ENCODE data around the gene TRAK1.

Gene TRAK1

DNA sequence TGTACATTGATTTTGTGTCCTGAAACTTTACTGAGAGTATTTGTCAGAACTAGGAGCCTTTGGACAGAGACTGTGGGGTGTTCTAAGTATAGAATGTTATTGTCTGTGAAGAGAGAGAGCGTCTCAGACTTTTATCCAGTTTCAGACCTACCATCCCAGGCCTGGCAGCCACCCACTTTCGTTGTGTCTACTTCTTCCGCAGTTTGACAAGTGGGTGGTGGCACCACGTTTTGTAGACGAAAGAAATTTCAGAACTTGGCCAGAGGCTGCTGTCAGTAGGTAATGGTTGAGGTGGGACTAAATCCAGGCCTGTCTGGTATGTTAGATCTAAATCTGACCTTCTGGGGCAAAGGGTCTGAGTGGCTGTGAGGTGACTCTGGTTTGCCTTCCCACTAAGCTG, 13.4 kb upstream of the TRAK1 start:
- Histone ChIP-seq H3K4me3 (ENCODE audit: control insufficient read depth in 1 of 7, extremely low read depth in 1 of 7, insufficient read depth in 4 of 7, low read depth in 2 of 7, low read length in 6 of 7) (no peak overlapping the region), H3K36me3 (ENCODE audit: control insufficient read depth in 4 of 4, insufficient read depth in 4 of 4, low read length in 3 of 4) (no peaks in the 10 kb centered on the region), H3K27ac (ENCODE audit: insufficient read depth in 1 of 2, low read depth in 1 of 2, low read length in 2 of 2, poor library complexity in 1 of 2, severe bottlenecking in 2 of 2) (no peak overlapping the region), H3K9me3 (ENCODE audit: control extremely low read depth in 1 of 5, control insufficient read depth in 4 of 5, insufficient read depth in 2 of 5, low read depth in 1 of 5, low read length in 4 of 5) (peaks cover 0 to 6% (median 0%) of the 10 kb centered on the region in 5 experiments), H3K27me3 (replicated peaks in 2 of 5; ENCODE audit: control insufficient read depth in 4 of 5, insufficient read depth in 5 of 5, low read length in 4 of 5) (no peaks in the 10 kb centered on the region), H3K4me1 (ENCODE audit: control extremely low read depth in 1 of 4, control insufficient read depth in 4 of 4, insufficient read depth in 4 of 4, low read length in 3 of 4) (peaks cover 15 to 57% (median 42%) of the 10 kb centered on the region in 4 experiments)
- DNase-seq: no peak
- CTCF ChIA-PET: interaction anchor here (1.6 to 3.0 kb wide), 2 partner anchors 22 to 62 kb away, joined by 4 to 9 read pairs; no protein-coding TSS in a partner anchor
- POLR2A ChIA-PET: no interaction called here
- 79% methylated on average over 3 of the region's 5 CpGs for WGBS (ENCODE audit: insufficient coverage)

DNA sequence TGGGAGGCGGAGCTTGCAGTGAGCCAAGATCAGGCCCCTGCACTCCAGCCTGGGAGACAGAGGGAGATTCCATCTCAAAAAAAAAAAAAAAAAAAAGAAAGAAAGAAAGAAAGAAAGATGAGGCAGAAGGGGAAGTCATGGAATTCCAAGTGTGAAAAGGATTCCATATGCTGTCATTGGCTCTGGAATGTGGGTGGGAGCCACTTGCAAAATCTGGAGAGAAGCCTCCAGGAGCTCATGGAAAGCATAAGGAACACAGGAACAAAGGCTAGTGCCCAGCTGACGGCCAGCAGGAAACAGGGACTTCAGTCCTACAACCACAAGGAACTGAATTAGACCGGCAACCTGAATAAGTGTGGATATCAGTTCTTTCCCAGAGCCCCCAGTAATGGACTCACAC, 12.5 kb upstream of the TRAK1 start:
- Histone ChIP-seq H3K27me3 (replicated peaks in 2 of 5; ENCODE audit: control insufficient read depth in 4 of 5, insufficient read depth in 5 of 5, low read length in 4 of 5) (no peaks in the 10 kb centered on the region), H3K27ac (ENCODE audit: insufficient read depth in 1 of 2, low read depth in 1 of 2, low read length in 2 of 2, poor library complexity in 1 of 2, severe bottlenecking in 2 of 2) (no peak overlapping the region), H3K4me1 (ENCODE audit: control extremely low read depth in 1 of 4, control insufficient read depth in 4 of 4, insufficient read depth in 4 of 4, low read length in 3 of 4) (peaks cover 12 to 49% (median 33%) of the 10 kb centered on the region in 4 experiments), H3K36me3 (ENCODE audit: control insufficient read depth in 4 of 4, insufficient read depth in 4 of 4, low read length in 3 of 4) (no peaks in the 10 kb centered on the region), H3K4me3 (ENCODE audit: control insufficient read depth in 1 of 7, extremely low read depth in 1 of 7, insufficient read depth in 4 of 7, low read depth in 2 of 7, low read length in 6 of 7) (no peak overlapping the region), H3K9me3 (ENCODE audit: control extremely low read depth in 1 of 5, control insufficient read depth in 4 of 5, insufficient read depth in 2 of 5, low read depth in 1 of 5, low read length in 4 of 5) (peaks cover 0 to 6% (median 0%) of the 10 kb centered on the region in 5 experiments)
- CTCF ChIA-PET: interaction anchor here (1.0 to 2.0 kb wide), 2 partner anchors 15 to 21 kb away, joined by 3 to 7 read pairs; no protein-coding TSS in a partner anchor
- no peak for DNase-seq
- 100% methylated on average over 2 of the region's 3 CpGs for WGBS (ENCODE audit: insufficient coverage)
- POLR2A ChIA-PET: no interaction called here

DNA sequence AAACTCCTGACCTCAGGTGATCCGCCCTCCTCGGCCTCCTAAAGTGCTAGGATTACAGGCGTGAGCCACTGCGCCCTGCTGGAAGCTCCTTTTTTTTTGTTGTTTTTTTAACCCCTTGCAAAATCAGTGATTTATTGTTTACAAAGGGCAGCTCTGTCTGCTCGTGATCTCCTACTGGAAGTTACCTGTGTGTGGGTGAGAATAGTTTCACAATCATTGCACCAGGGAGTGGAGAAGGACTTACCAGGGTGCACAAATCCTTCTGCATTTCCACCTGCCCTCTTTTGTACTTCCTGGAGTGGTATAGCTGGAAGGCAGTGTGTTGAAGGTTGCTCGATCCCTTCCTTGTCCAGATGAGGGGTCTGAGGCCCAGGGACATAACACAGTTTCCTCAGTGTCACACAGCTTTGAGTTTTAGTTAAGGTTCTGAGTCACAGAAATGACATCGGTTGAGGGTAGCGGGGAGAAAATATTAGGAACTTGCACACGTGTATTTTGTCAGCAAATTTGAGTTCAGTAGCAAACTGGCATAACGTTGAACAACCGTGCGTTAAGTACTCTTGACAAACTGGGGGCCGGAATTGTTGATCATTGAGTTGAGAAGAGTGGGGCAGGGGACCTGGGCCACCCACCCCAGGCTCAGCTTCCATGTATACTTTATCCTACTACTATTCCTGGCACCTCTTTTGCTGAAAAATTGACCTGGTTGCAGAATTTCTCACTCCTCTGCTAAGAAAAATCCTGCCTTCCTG, 11.3 kb upstream of the TRAK1 start:
- H3K4me1 ChIP-seq (ENCODE audit: control extremely low read depth in 1 of 4, control insufficient read depth in 4 of 4, insufficient read depth in 4 of 4, low read length in 3 of 4): peaks cover 10 to 37% (median 25%) of the 10 kb centered on the region in 4 experiments
- peak overlapping the region; percentile 41 to 47 for H3K27ac ChIP-seq (ENCODE audit: insufficient read depth in 1 of 2, low read depth in 1 of 2, low read length in 2 of 2, poor library complexity in 1 of 2, severe bottlenecking in 2 of 2)
- POLR2A ChIA-PET: no interaction called here

GRCh38 chr3:42080453-42080872, 10.7 kb upstream of the TRAK1 start:
- ChIA-PET CTCF (interaction anchor here (1.2 to 2.0 kb wide), 3 partner anchors 11 to 19 kb away, joined by 3 to 7 read pairs (median 4); partner anchors contain the start of gene TRAK1), POLR2A (no interaction called here)
- Histone ChIP-seq H3K27me3 (replicated peaks in 2 of 5; ENCODE audit: control insufficient read depth in 4 of 5, insufficient read depth in 5 of 5, low read length in 4 of 5) (no peaks in the 10 kb centered on the region), H3K4me3 (ENCODE audit: control insufficient read depth in 1 of 7, extremely low read depth in 1 of 7, insufficient read depth in 4 of 7, low read depth in 2 of 7, low read length in 6 of 7) (no peak overlapping the region), H3K27ac (ENCODE audit: insufficient read depth in 1 of 2, low read depth in 1 of 2, low read length in 2 of 2, poor library complexity in 1 of 2, severe bottlenecking in 2 of 2) (peak overlapping the region; percentile 41 to 47), H3K9me3 (ENCODE audit: control extremely low read depth in 1 of 5, control insufficient read depth in 4 of 5, insufficient read depth in 2 of 5, low read depth in 1 of 5, low read length in 4 of 5) (peaks cover 0 to 6% (median 0%) of the 10 kb centered on the region in 5 experiments), H3K4me1 (ENCODE audit: control extremely low read depth in 1 of 4, control insufficient read depth in 4 of 4, insufficient read depth in 4 of 4, low read length in 3 of 4) (peaks cover 10 to 37% (median 25%) of the 10 kb centered on the region in 4 experiments), H3K36me3 (ENCODE audit: control insufficient read depth in 4 of 4, insufficient read depth in 4 of 4, low read length in 3 of 4) (no peaks in the 10 kb centered on the region)
- no peak for DNase-seq
- WGBS (ENCODE audit: insufficient coverage): 56% methylated on average over 1 of the region's 1 CpG

More for the DNA sequence above, 11.3 kb upstream of the TRAK1 start:
- H3K27me3 ChIP-seq (replicated peaks in 2 of 5; ENCODE audit: control insufficient read depth in 4 of 5, insufficient read depth in 5 of 5, low read length in 4 of 5): no peaks in the 10 kb centered on the region
- peak in 2 of 3 donors; percentile 43 to 52 for DNase-seq
- CTCF ChIA-PET: interaction anchor here (1.0 to 2.0 kb wide), 5 partner anchors 9 to 186 kb away, joined by 3 to 7 read pairs (median 4); partner anchors contain the start of gene TRAK1
- H3K9me3 ChIP-seq (ENCODE audit: control extremely low read depth in 1 of 5, control insufficient read depth in 4 of 5, insufficient read depth in 2 of 5, low read depth in 1 of 5, low read length in 4 of 5): peaks cover 0 to 6% (median 0%) of the 10 kb centered on the region in 5 experiments
- whole genome bisulfite sequencing (ENCODE audit: insufficient coverage): 56% methylated on average over 9 of the region's 13 CpGs
- no peak overlapping the region for H3K4me3 ChIP-seq (ENCODE audit: control insufficient read depth in 1 of 7, extremely low read depth in 1 of 7, insufficient read depth in 4 of 7, low read depth in 2 of 7, low read length in 6 of 7)
- H3K36me3 ChIP-seq (ENCODE audit: control insufficient read depth in 4 of 4, insufficient read depth in 4 of 4, low read length in 3 of 4): no peaks in the 10 kb centered on the region

GRCh38 chr3:42081838-42082473, 9.2 kb upstream of the TRAK1 start:
- ChIA-PET CTCF (interaction anchor here (0.8 to 4.7 kb wide), 5 partner anchors 10 to 128 kb away, joined by 3 to 22 read pairs (median 5); no protein-coding TSS in a partner anchor), POLR2A (interaction anchor here (1.3 kb wide), 1 partner anchor 10 kb away, joined by 4 read pairs; no protein-coding TSS in a partner anchor)
- H3K36me3 ChIP-seq (ENCODE audit: control insufficient read depth in 4 of 4, insufficient read depth in 4 of 4, low read length in 3 of 4): peaks cover 0 to 3% (median under 1%) of the 10 kb centered on the region in 4 experiments
- peak in 2 of 3 donors; percentile 36 to 51 for DNase-seq
- H3K9me3 ChIP-seq (ENCODE audit: control extremely low read depth in 1 of 5, control insufficient read depth in 4 of 5, insufficient read depth in 2 of 5, low read depth in 1 of 5, low read length in 4 of 5): peaks cover 0 to 2% (median 0%) of the 10 kb centered on the region in 5 experiments
- H3K27me3 ChIP-seq (replicated peaks in 2 of 5; ENCODE audit: control insufficient read depth in 4 of 5, insufficient read depth in 5 of 5, low read length in 4 of 5): no peaks in the 10 kb centered on the region
- peak overlapping the region in 5 of 7 experiments; percentile 3 to 67 (median 44) for H3K4me3 ChIP-seq (ENCODE audit: control insufficient read depth in 1 of 7, extremely low read depth in 1 of 7, insufficient read depth in 4 of 7, low read depth in 2 of 7, low read length in 6 of 7)
- peak overlapping the region; percentile 59 to 83 for H3K27ac ChIP-seq (ENCODE audit: insufficient read depth in 1 of 2, low read depth in 1 of 2, low read length in 2 of 2, poor library complexity in 1 of 2, severe bottlenecking in 2 of 2)
- H3K4me1 ChIP-seq (ENCODE audit: control extremely low read depth in 1 of 4, control insufficient read depth in 4 of 4, insufficient read depth in 4 of 4, low read length in 3 of 4): peaks cover 10 to 37% (median 25%) of the 10 kb centered on the region in 4 experiments
- WGBS (ENCODE audit: insufficient coverage): 44% methylated on average over 3 of the region's 7 CpGs

DNA sequence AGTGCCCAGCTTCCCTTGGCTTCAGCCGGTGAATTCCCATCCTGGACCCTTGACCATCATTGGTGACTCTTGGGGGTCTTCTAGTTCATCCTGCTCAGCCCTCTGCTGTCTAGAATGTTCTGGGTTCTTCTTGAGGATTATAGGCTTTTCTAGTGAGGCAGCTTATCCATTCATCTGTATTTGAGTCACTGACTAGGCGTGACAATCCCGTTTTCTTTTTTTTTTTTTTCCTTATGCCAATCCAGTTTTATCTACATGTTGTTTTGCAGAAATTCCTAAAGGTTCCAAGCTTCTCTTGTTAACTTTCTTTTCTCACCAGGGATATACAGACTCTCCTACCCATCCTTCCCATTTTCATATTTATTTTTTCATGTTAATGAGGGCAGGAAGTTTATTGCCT, 6.6 kb upstream of the TRAK1 start:
- no peak for DNase-seq
- Histone ChIP-seq H3K27me3 (replicated peaks in 2 of 5; ENCODE audit: control insufficient read depth in 4 of 5, insufficient read depth in 5 of 5, low read length in 4 of 5) (no peaks in the 10 kb centered on the region), H3K4me3 (ENCODE audit: control insufficient read depth in 1 of 7, extremely low read depth in 1 of 7, insufficient read depth in 4 of 7, low read depth in 2 of 7, low read length in 6 of 7) (no peak overlapping the region), H3K36me3 (ENCODE audit: control insufficient read depth in 4 of 4, insufficient read depth in 4 of 4, low read length in 3 of 4) (peaks cover 2 to 25% (median 21%) of the 10 kb centered on the region in 4 experiments), H3K9me3 (ENCODE audit: control extremely low read depth in 1 of 5, control insufficient read depth in 4 of 5, insufficient read depth in 2 of 5, low read depth in 1 of 5, low read length in 4 of 5) (no peaks in the 10 kb centered on the region), H3K4me1 (ENCODE audit: control extremely low read depth in 1 of 4, control insufficient read depth in 4 of 4, insufficient read depth in 4 of 4, low read length in 3 of 4) (peaks cover 10 to 33% (median 23%) of the 10 kb centered on the region in 4 experiments), H3K27ac (ENCODE audit: insufficient read depth in 1 of 2, low read depth in 1 of 2, low read length in 2 of 2, poor library complexity in 1 of 2, severe bottlenecking in 2 of 2) (no peak overlapping the region)
- WGBS (ENCODE audit: insufficient coverage): 100% methylated on average over 3 of the region's 3 CpGs
- ChIA-PET CTCF (interaction anchor here (0.6 to 4.7 kb wide), 3 partner anchors 12 to 35 kb away, joined by 3 to 22 read pairs (median 3); no protein-coding TSS in a partner anchor), POLR2A (no interaction called here)
